ENCODE data around the gene KCP. TPM values are rescaled to one million over a fixed set of nuclear protein-coding genes. Genes with fewer than 3 reads are reported as not detected.

The KCP gene
- total and polyA plus RNA-seq, 3 experiments from 2014 or later = 0.84 to 1.1 TPM; not detected in 1

- Mint-ChIP-seq H3K27me3 (no peaks in the 10 kb centered on the region), H3K4me1 (peaks cover 0 to under 1% (median 0%) of the 10 kb centered on the region in 3 donors), H3K36me3 (no peaks in the 10 kb centered on the region), H3K27ac (no peak overlapping the region), H3K9me3 (no peaks in the 10 kb centered on the region), H3K4me3 (no peak overlapping the region)
- Histone ChIP-seq H3K4me1 (ENCODE audit: insufficient read depth, low read length) (no peaks in the 10 kb centered on the region), H3K36me3 (ENCODE audit: insufficient read depth, low read length) (no peaks in the 10 kb centered on the region), H3K4me3 (ENCODE audit: low read length) (no peak overlapping the region), H3K27me3 (ENCODE audit: insufficient read depth, low read length, poor library complexity, severe bottlenecking) (no peaks in the 10 kb centered on the region), H3K27ac (ENCODE audit: low read depth, low read length) (no peak overlapping the region), H3K9me3 (ENCODE audit: low read length) (no peaks in the 10 kb centered on the region)
- DNase-seq = no peak
- ChIA-PET CTCF (interaction anchor here (1.7 kb wide), 1 partner anchor 8 kb away, joined by 7 read pairs; no protein-coding TSS in a partner anchor), POLR2A (interaction anchor here (0.6 kb wide), 1 partner anchor 32 kb away, joined by 7 read pairs; no protein-coding TSS in a partner anchor)
These were observed 35.0 kb downstream of the KCP start for GRCh38 chr7:128875523-128875948.

- ChIA-PET POLR2A (no interaction called here), CTCF (interaction anchor here (1.7 kb wide), 1 partner anchor 9 kb away, joined by 7 read pairs; no protein-coding TSS in a partner anchor)
- Histone ChIP-seq H3K27ac (ENCODE audit: low read depth, low read length) (no peak overlapping the region), H3K36me3 (ENCODE audit: insufficient read depth, low read length) (no peaks in the 10 kb centered on the region), H3K9me3 (ENCODE audit: low read length) (no peaks in the 10 kb centered on the region), H3K4me1 (ENCODE audit: insufficient read depth, low read length) (peaks cover 4% of the 10 kb centered on the region), H3K27me3 (ENCODE audit: insufficient read depth, low read length, poor library complexity, severe bottlenecking) (no peaks in the 10 kb centered on the region), H3K4me3 (ENCODE audit: low read length) (no peak overlapping the region)
- H3K9me3 Mint-ChIP-seq = no peaks in the 10 kb centered on the region
- no peak overlapping the region for H3K27ac Mint-ChIP-seq
- H3K36me3 Mint-ChIP-seq = no peaks in the 10 kb centered on the region
- no peaks in the 10 kb centered on the region for H3K27me3 Mint-ChIP-seq
- peaks cover 3 to 7% (median 5%) of the 10 kb centered on the region in 3 donors for H3K4me1 Mint-ChIP-seq
- DNase-seq = no peak
- H3K4me3 Mint-ChIP-seq = no peak overlapping the region
These were observed 36.1 kb downstream of the KCP start for GRCh38 chr7:128874140-128875031.

GRCh38 chr7:128873234-128873633, 37.3 kb downstream of the KCP start:
- Mint-ChIP-seq H3K4me3 (no peak overlapping the region), H3K36me3 (no peaks in the 10 kb centered on the region), H3K9me3 (no peaks in the 10 kb centered on the region), H3K27ac (no peak overlapping the region), H3K27me3 (no peaks in the 10 kb centered on the region), H3K4me1 (peaks cover 3 to 13% (median 5%) of the 10 kb centered on the region in 3 donors)
- ChIA-PET POLR2A (no interaction called here), CTCF (no interaction called here)
- Histone ChIP-seq H3K9me3 (ENCODE audit: low read length) (no peaks in the 10 kb centered on the region), H3K27ac (ENCODE audit: low read depth, low read length) (no peak overlapping the region), H3K4me1 (ENCODE audit: insufficient read depth, low read length) (peaks cover 4% of the 10 kb centered on the region), H3K27me3 (ENCODE audit: insufficient read depth, low read length, poor library complexity, severe bottlenecking) (no peaks in the 10 kb centered on the region), H3K36me3 (ENCODE audit: insufficient read depth, low read length) (no peaks in the 10 kb centered on the region), H3K4me3 (ENCODE audit: low read length) (no peak overlapping the region)
- DNase-seq = no peak

- Mint-ChIP-seq H3K27me3 (no peaks in the 10 kb centered on the region), H3K9me3 (no peaks in the 10 kb centered on the region), H3K4me1 (peaks cover 3 to 17% (median 5%) of the 10 kb centered on the region in 3 donors), H3K36me3 (no peaks in the 10 kb centered on the region), H3K27ac (no peak overlapping the region), H3K4me3 (no peak overlapping the region)
- DNase-seq = no peak
- Histone ChIP-seq H3K9me3 (ENCODE audit: low read length) (no peaks in the 10 kb centered on the region), H3K4me1 (ENCODE audit: insufficient read depth, low read length) (peaks cover 4% of the 10 kb centered on the region), H3K36me3 (ENCODE audit: insufficient read depth, low read length) (no peaks in the 10 kb centered on the region), H3K4me3 (ENCODE audit: low read length) (no peak overlapping the region), H3K27me3 (ENCODE audit: insufficient read depth, low read length, poor library complexity, severe bottlenecking) (no peaks in the 10 kb centered on the region), H3K27ac (ENCODE audit: low read depth, low read length) (no peak overlapping the region)
- ChIA-PET POLR2A (no interaction called here), CTCF (interaction anchor here (0.7 kb wide), 1 partner anchor 13 kb away, joined by 3 read pairs; no protein-coding TSS in a partner anchor)
These were observed 38.1 kb downstream of the KCP start for GRCh38 chr7:128872394-128872824.

- CTCF ChIA-PET = interaction anchor here (1.3 kb wide), 1 partner anchor 13 kb away, joined by 3 read pairs; no protein-coding TSS in a partner anchor
- DNase-seq = no peak
- H3K27ac ChIP-seq (ENCODE audit: low read depth, low read length) = no peak overlapping the region
- H3K9me3 Mint-ChIP-seq = no peaks in the 10 kb centered on the region
- no peaks in the 10 kb centered on the region for H3K36me3 ChIP-seq (ENCODE audit: insufficient read depth, low read length)
- peaks cover 0 to 5% (median 0%) of the 10 kb centered on the region in 3 donors for H3K36me3 Mint-ChIP-seq
- H3K9me3 ChIP-seq (ENCODE audit: low read length) = no peaks in the 10 kb centered on the region
- peaks cover 4% of the 10 kb centered on the region for H3K4me1 ChIP-seq (ENCODE audit: insufficient read depth, low read length)
- H3K4me1 Mint-ChIP-seq = peaks cover 6 to 21% (median 15%) of the 10 kb centered on the region in 3 donors
- POLR2A ChIA-PET = interaction anchor here (0.6 kb wide), 1 partner anchor 527 kb away, joined by 6 read pairs; no protein-coding TSS in a partner anchor
- peak overlapping the region in 2 of 8 donors; percentile 23 to 82 for H3K27ac Mint-ChIP-seq
- H3K4me3 ChIP-seq (ENCODE audit: low read length) = no peak overlapping the region
- no peaks in the 10 kb centered on the region for H3K27me3 ChIP-seq (ENCODE audit: insufficient read depth, low read length, poor library complexity, severe bottlenecking)
- peak overlapping the region; percentile 45 to 89 (median 81) for H3K4me3 Mint-ChIP-seq
- H3K27me3 Mint-ChIP-seq = no peaks in the 10 kb centered on the region
These were observed 39.5 kb downstream of the KCP start for GRCh38 chr7:128871050-128871449.

- Histone ChIP-seq H3K4me1 (ENCODE audit: insufficient read depth, low read length) (peaks cover 4% of the 10 kb centered on the region), H3K27ac (ENCODE audit: low read depth, low read length) (no peak overlapping the region), H3K27me3 (ENCODE audit: insufficient read depth, low read length, poor library complexity, severe bottlenecking) (no peaks in the 10 kb centered on the region), H3K36me3 (ENCODE audit: insufficient read depth, low read length) (peaks cover 10% of the 10 kb centered on the region), H3K4me3 (ENCODE audit: low read length) (no peak overlapping the region), H3K9me3 (ENCODE audit: low read length) (no peaks in the 10 kb centered on the region)
- Mint-ChIP-seq H3K27ac (peak overlapping the region in 3 of 8 donors; percentile 8 to 73 (median 61)), H3K4me3 (peak overlapping the region; percentile 76 to 92 (median 82)), H3K27me3 (no peaks in the 10 kb centered on the region), H3K4me1 (peaks cover 12 to 31% (median 24%) of the 10 kb centered on the region in 3 donors), H3K36me3 (peaks cover 3 to 15% (median 3%) of the 10 kb centered on the region in 3 donors), H3K9me3 (no peaks in the 10 kb centered on the region)
- ChIA-PET POLR2A (no interaction called here), CTCF (interaction anchor here (2.3 kb wide), 1 partner anchor 14 kb away, joined by 12 read pairs; no protein-coding TSS in a partner anchor)
- no peak for DNase-seq
These were observed 40.6 kb downstream of the KCP start for GRCh38 chr7:128869944-128870285.

- H3K36me3 ChIP-seq (ENCODE audit: insufficient read depth, low read length) = peaks cover 11% of the 10 kb centered on the region
- H3K27me3 ChIP-seq (ENCODE audit: insufficient read depth, low read length, poor library complexity, severe bottlenecking) = no peaks in the 10 kb centered on the region
- H3K4me3 ChIP-seq (ENCODE audit: low read length) = peak overlapping the region; percentile 39
- peaks cover 5% of the 10 kb centered on the region for H3K4me1 ChIP-seq (ENCODE audit: insufficient read depth, low read length)
- no peaks in the 10 kb centered on the region for H3K9me3 ChIP-seq (ENCODE audit: low read length)
- Mint-ChIP-seq H3K4me1 (peaks cover 16 to 36% (median 29%) of the 10 kb centered on the region in 3 donors), H3K27me3 (no peaks in the 10 kb centered on the region), H3K9me3 (no peaks in the 10 kb centered on the region), H3K4me3 (peak overlapping the region; percentile 55 to 89 (median 70)), H3K27ac (no peak overlapping the region), H3K36me3 (peaks cover 3 to 18% (median 3%) of the 10 kb centered on the region in 3 donors)
- DNase-seq = peak; percentile 29 to 62 (median 34)
- H3K27ac ChIP-seq (ENCODE audit: low read depth, low read length) = no peak overlapping the region
- CTCF ChIA-PET = interaction anchor here (2.3 kb wide), 1 partner anchor 14 kb away, joined by 12 read pairs; no protein-coding TSS in a partner anchor
- POLR2A ChIA-PET = no interaction called here
These were observed 41.2 kb downstream of the KCP start for GRCh38 chr7:128869138-128869943.

Measured in CD8-positive, alpha-beta memory T cell (primary cell).